ENCODE measurements around the gene RPS6KA2.

GRCh38 chr6:166534658-166535406 is 92.2 kb downstream of the RPS6KA2 start:
- TF ChIP-seq, protein P1, sequence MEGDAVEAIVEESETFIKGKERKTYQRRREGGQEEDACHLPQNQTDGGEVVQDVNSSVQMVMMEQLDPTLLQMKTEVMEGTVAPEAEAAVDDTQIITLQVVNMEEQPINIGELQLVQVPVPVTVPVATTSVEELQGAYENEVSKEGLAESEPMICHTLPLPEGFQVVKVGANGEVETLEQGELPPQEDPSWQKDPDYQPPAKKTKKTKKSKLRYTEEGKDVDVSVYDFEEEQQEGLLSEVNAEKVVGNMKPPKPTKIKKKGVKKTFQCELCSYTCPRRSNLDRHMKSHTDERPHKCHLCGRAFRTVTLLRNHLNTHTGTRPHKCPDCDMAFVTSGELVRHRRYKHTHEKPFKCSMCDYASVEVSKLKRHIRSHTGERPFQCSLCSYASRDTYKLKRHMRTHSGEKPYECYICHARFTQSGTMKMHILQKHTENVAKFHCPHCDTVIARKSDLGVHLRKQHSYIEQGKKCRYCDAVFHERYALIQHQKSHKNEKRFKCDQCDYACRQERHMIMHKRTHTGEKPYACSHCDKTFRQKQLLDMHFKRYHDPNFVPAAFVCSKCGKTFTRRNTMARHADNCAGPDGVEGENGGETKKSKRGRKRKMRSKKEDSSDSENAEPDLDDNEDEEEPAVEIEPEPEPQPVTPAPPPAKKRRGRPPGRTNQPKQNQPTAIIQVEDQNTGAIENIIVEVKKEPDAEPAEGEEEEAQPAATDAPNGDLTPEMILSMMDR (IDR thresholded peaks at IDR 0.05): no peak
- TF ChIP-seq POLR2A (IDR thresholded peaks at IDR 0.05): no peak
